GM23248 (cell line): ENCODE results near the gene IL17REL.

ENCODE experiments used
- EZH2 ChIP-seq: fragments of 200-600 bp; sonication (generic); IDR thresholded peaks from 2 replicates; pipeline ENCODE4 v1.6.1; 2018; ENCODE audit warnings: antibody characterized with exemption, mild to moderate bottlenecking; ENCODE audit not compliant: insufficient read depth, poor library complexity, severe bottlenecking
- EZH2phosphoT487 ChIP-seq: fragments of 200-600 bp; sonication (generic); IDR thresholded peaks from 2 replicates; pipeline ENCODE4 v1.6.1; 2018; ENCODE audit warnings: antibody characterized with exemption, moderate library complexity, mild to moderate bottlenecking, low read depth; ENCODE audit not compliant: insufficient read depth

GRCh38 chr22:49977578-49977977 is 35.0 kb downstream of the IL17REL start:
- TF ChIP-seq EZH2 (no peak), EZH2phosphoT487 (no peak)
